Stomach (tissue), 9 donors: ENCODE data around the gene HOXD8. TPM values are rescaled to one million over a fixed set of nuclear protein-coding genes. Genes with fewer than 3 reads are reported as not detected.
A peak's percentile ranks its signal among the peaks of the same experiment; 100 is the strongest.

Experiments used
- DNase-seq, 2 donors: peaks; one replicate each; pipeline versions ENCODE4 v3.0.0 to v3.0.0-alpha.2; 2013 to 2019
- H3K27ac ChIP-seq, 5 donors: fragments of 200-600 bp in 4 of 5; sonication (generic) in 4 of 5; one replicate each; pipeline ENCODE4 v1.5.1; 2013 to 2019; ENCODE audit warnings: mild to moderate bottlenecking in 1 of 5, moderate library complexity in 1 of 5
- H3K27me3 ChIP-seq, 3 donors: fragments of 200-600 bp; sonication (generic); one replicate each; pipeline ENCODE4 v1.5.1; 2017 to 2019; ENCODE audit warnings: mixed run types in 1 of 3
- H3K36me3 ChIP-seq, 4 donors: fragments of 200-600 bp; sonication (generic); 1 replicate in 3 of 4; 2 replicates in 1 of 4; pipeline ENCODE4 v1.5.1; 2016 to 2019
- H3K4me1 ChIP-seq, 4 donors: fragments of 200-600 bp; sonication (generic); one replicate each; pipeline ENCODE4 v1.5.1; 2016 to 2019
- H3K4me3 ChIP-seq, 4 donors: fragments of 200-600 bp; sonication (generic) in 3 of 4; one replicate each; pipeline ENCODE4 v1.5.1; 2016 to 2019; ENCODE audit warnings: mild to moderate bottlenecking in 1 of 4
- H3K9me3 ChIP-seq, 4 donors: fragments of 200-600 bp; sonication (generic); one replicate each; pipeline ENCODE4 v1.5.1; 2016 to 2019
- CTCF ChIP-seq, 7 experiments: fragments of 450-650 bp in 4 of 7; fragments of 200-600 bp in 3 of 7; sonication (generic) in 3 of 7; IDR thresholded peaks; one replicate each; pipeline ENCODE4 v1.5.1; 2016 to 2019; ENCODE audit warnings: antibody characterized with exemption in 7 of 7, control low read depth in 2 of 7, mild to moderate bottlenecking in 1 of 7
- EP300 ChIP-seq: sonication (generic); formaldehyde crosslinking; IDR thresholded peaks from one replicate; pipeline ENCODE4 v1.6.1; 2017; ENCODE audit warnings: antibody characterized with exemption
- POLR2A ChIP-seq, 4 donors: fragments of 450-650 bp; IDR thresholded peaks; one replicate each; pipeline ENCODE4 v1.6.1; 2016; ENCODE audit warnings: antibody characterized with exemption in 4 of 4, control low read depth in 2 of 4, mild to moderate bottlenecking in 1 of 4, moderate library complexity in 1 of 4
- POLR2AphosphoS5 ChIP-seq, 3 donors: sonication (generic); formaldehyde crosslinking; IDR thresholded peaks; one replicate each; pipeline ENCODE4 v1.6.1; 2016; ENCODE audit warnings: antibody characterized with exemption in 3 of 3
- WGBS, 5 donors: extraction: QIAGEN DNeasy Blood & Tissue Kit in 3 of 5; methylation state at CpG; one replicate each; pipeline versions ENCODE4 v1.1.5 to v1.1.7; 2013 to 2018; 5-methylcytosine and 5-hydroxymethylcytosine counted together
- intact Hi-C: fragments of 100-400 bp; cut with DNase I; formaldehyde crosslinking; loops from one replicate; pipeline ENCODE4 v1.15.1; 2023; ENCODE audit warnings: low total_unique reads
- polyA plus RNA-seq, 3 donors: library from polyadenylated mRNA; stranded (reverse); fragments of 200-250 nt; gene quantifications; one replicate each; pipeline ENCODE4 v1.2.3, GENCODE V29; 2013
- total RNA-seq, 5 donors: library from RNA; depleted of rRNA; stranded (reverse); fragments of >200 nt; gene quantifications; one replicate each; pipeline versions ENCODE4 v1.1.0 to v1.2.3, GENCODE V29; 2014 to 2016
- donor health status: healthy with polysubstance abuse.
- donor health status: Bipolar disorder and iron deficiency.
- donor health status: healthy.

HOXD8 gene
- total and polyA plus RNA-seq, 8 donors = 0.58 to 15.9 (median 1.8) TPM; not detected in 2

- H3K27me3 ChIP-seq = peaks cover 74 to 100% (median 99%) of the 10 kb centered on the region in 3 donors
- 7 to 15% (median 12%) methylated on average over 17 of the region's 17 CpGs for WGBS, 5 donors
- H3K27ac ChIP-seq = no peak overlapping the region
- H3K36me3 ChIP-seq = no peaks in the 10 kb centered on the region
- H3K4me1 ChIP-seq = peaks cover 0 to 66% (median 40%) of the 10 kb centered on the region in 4 donors
- H3K9me3 ChIP-seq = peaks cover 9 to 57% (median 31%) of the 10 kb centered on the region in 4 donors
- no peak for TF ChIP-seq EP300
- TF ChIP-seq CTCF (IDR thresholded peaks at IDR 0.05) = no peak
- no peak for TF ChIP-seq POLR2AphosphoS5 (IDR thresholded peaks at IDR 0.05)
- no peak for TF ChIP-seq POLR2A (IDR thresholded peaks at IDR 0.05)
- DNase-seq = peak in 1 of 2 donors; percentile 22
- H3K4me3 ChIP-seq = no peak overlapping the region
- intact Hi-C loops = no loop called here
Observed at GRCh38 chr2:176081376-176081836, 48.1 kb upstream of the HOXD8 start.

- intact Hi-C loops = no loop called here
- Histone ChIP-seq H3K4me1 (peaks cover 0 to 66% (median 40%) of the 10 kb centered on the region in 4 donors), H3K9me3 (peaks cover 9 to 57% (median 30%) of the 10 kb centered on the region in 4 donors), H3K36me3 (no peaks in the 10 kb centered on the region), H3K4me3 (no peak overlapping the region), H3K27me3 (peaks cover 68 to 100% (median 99%) of the 10 kb centered on the region in 3 donors), H3K27ac (no peak overlapping the region)
- DNase-seq = peak in 1 of 2 donors; percentile 37
- WGBS, 5 donors = 7 to 13% (median 11%) methylated on average over 40 to 62 of the region's 62 CpGs
- no peak for TF ChIP-seq POLR2AphosphoS5 (IDR thresholded peaks at IDR 0.05)
- no peak for TF ChIP-seq EP300
- no peak for TF ChIP-seq POLR2A (IDR thresholded peaks at IDR 0.05)
- no peak for TF ChIP-seq CTCF (IDR thresholded peaks at IDR 0.05)
Observed at GRCh38 chr2:176081837-176082524, 47.5 kb upstream of the HOXD8 start.

- no peak for DNase-seq
- Histone ChIP-seq H3K27ac (no peak overlapping the region), H3K4me3 (no peak overlapping the region), H3K9me3 (peaks cover 9 to 57% (median 30%) of the 10 kb centered on the region in 4 donors), H3K36me3 (no peaks in the 10 kb centered on the region), H3K27me3 (peaks cover 69 to 100% (median 99%) of the 10 kb centered on the region in 3 donors), H3K4me1 (peaks cover 0 to 66% (median 40%) of the 10 kb centered on the region in 4 donors)
- intact Hi-C loops = no loop called here
- WGBS, 5 donors = 7 to 11% (median 10%) methylated on average over 10 of the region's 10 CpGs
- TF ChIP-seq POLR2AphosphoS5 (IDR thresholded peaks at IDR 0.05) = no peak
- no peak for TF ChIP-seq EP300
- TF ChIP-seq CTCF (IDR thresholded peaks at IDR 0.05) = no peak
- no peak for TF ChIP-seq POLR2A (IDR thresholded peaks at IDR 0.05)
Observed at GRCh38 chr2:176082525-176082823, 47.0 kb upstream of the HOXD8 start.

- Histone ChIP-seq H3K36me3 (no peaks in the 10 kb centered on the region), H3K4me3 (no peak overlapping the region), H3K9me3 (peaks cover 9 to 57% (median 30%) of the 10 kb centered on the region in 4 donors), H3K4me1 (peaks cover 4 to 72% (median 45%) of the 10 kb centered on the region in 4 donors), H3K27ac (no peak overlapping the region), H3K27me3 (peaks cover 75 to 100% (median 99%) of the 10 kb centered on the region in 3 donors)
- TF ChIP-seq POLR2AphosphoS5 (IDR thresholded peaks at IDR 0.05) (no peak), CTCF (IDR thresholded peaks at IDR 0.05) (no peak), EP300 (no peak), POLR2A (IDR thresholded peaks at IDR 0.05) (no peak)
- DNase-seq = no peak
- intact Hi-C loops = no loop called here
- 5 to 15% (median 7%) methylated on average over 46 to 66 of the region's 66 CpGs for WGBS, 5 donors
Observed at GRCh38 chr2:176082824-176083751, 46.4 kb upstream of the HOXD8 start.
